Inflammatory macrophage (primary cell): ENCODE results near the gene RPS14.

Source experiments
- DNase-seq, 2 donors: peaks; one replicate each; pipeline ENCODE4 v3.0.0-alpha.2; 2020 to 2022
- total RNA-seq, 18 experiments: gene quantifications; one replicate each; lab custom pipeline; 2026; ENCODE audit warnings: mixed read lengths in 6 of 18, inconsistent platforms in 2 of 18; lab: John Stamatoyannopoulos, UW

RPS14 gene
- total RNA-seq, result 173 to 364 (median 267) reads per million in 18 experiments

- DNase-seq, result peak; percentile 94 to 95
These were observed at the start of gene RPS14 for GRCh38 chr5:150449517-150450339. RPS14 (minus strand) TSS chr5:150449739; CDS start chr5:150447733, 2,006 bp downstream.

GRCh38 chr5:150498971-150499370, 49.4 kb upstream of the RPS14 start:
- no peak for DNase-seq

- DNase-seq, result no peak
These were observed 49.0 kb upstream of the RPS14 start for GRCh38 chr5:150498501-150498900.

- DNase-seq, result no peak
These were observed 48.4 kb upstream of the RPS14 start for GRCh38 chr5:150497989-150498317.

GRCh38 chr5:150497274-150497988, 47.9 kb upstream of the RPS14 start:
- no peak for DNase-seq

GRCh38 chr5:150496534-150496933, 47.0 kb upstream of the RPS14 start:
- DNase-seq, result no peak

GRCh38 chr5:150496098-150496497, 46.6 kb upstream of the RPS14 start:
- DNase-seq, result no peak

GRCh38 chr5:150492621-150493020, 43.1 kb upstream of the RPS14 start:
- no peak for DNase-seq

- no peak for DNase-seq
These were observed 42.3 kb upstream of the RPS14 start for GRCh38 chr5:150491876-150492275.

GRCh38 chr5:150490754-150491153, 41.2 kb upstream of the RPS14 start:
- DNase-seq, result peak; percentile 39 to 56

GRCh38 chr5:150490296-150490669, 40.7 kb upstream of the RPS14 start:
- DNase-seq, result no peak

GRCh38 chr5:150489360-150490295, 40.1 kb upstream of the RPS14 start:
- peak; percentile 80 to 90 for DNase-seq

GRCh38 chr5:150488519-150489359, 39.2 kb upstream of the RPS14 start:
- DNase-seq, result peak; percentile 91 to 96

- peak; percentile 41 to 70 for DNase-seq
These were observed 37.9 kb upstream of the RPS14 start for GRCh38 chr5:150487199-150488061.

- DNase-seq, result peak in 1 of 2 donors; percentile 20
These were observed 37.1 kb upstream of the RPS14 start for GRCh38 chr5:150486402-150487198.

GRCh38 chr5:150485693-150486401, 36.3 kb upstream of the RPS14 start:
- DNase-seq, result peak; percentile 41 to 68

- DNase-seq, result no peak
These were observed 35.6 kb upstream of the RPS14 start for GRCh38 chr5:150484964-150485692.

GRCh38 chr5:150481972-150482406, 32.5 kb upstream of the RPS14 start:
- no peak for DNase-seq

- no peak for DNase-seq
These were observed 32.1 kb upstream of the RPS14 start for GRCh38 chr5:150481708-150481965.
